PC-3 (cell line): ENCODE results near the gene FGF11. TPM values are rescaled to one million over a fixed set of nuclear protein-coding genes. Genes with fewer than 3 reads are reported as not detected.
A peak's percentile ranks its signal among the peaks of the same experiment; 100 is the strongest.

Source experiments
- ATAC-seq: fragments of 200-7000 bp; cut with Tn5 transposase; 2 replicates; pipeline ENCODE4 v1.9.1; 2020; ENCODE audit warnings: mild to moderate bottlenecking, moderate library complexity
- BruUV-seq: library from RNA; stranded (reverse); fragments of 400-500 nt; replicated peaks from 2 replicates; lab custom pipeline; 2021; lab: Mats Ljungman, UMichigan
- CTCF ChIA-PET: fragments of 300-600 bp; sonication (Branson Sonifier 250); formaldehyde crosslinking; loops from one replicate; lab custom pipeline; 2022; ENCODE audit warnings: antibody characterized with exemption; lab: Charles Lee
- POLR2A ChIA-PET: fragments of 300-600 bp; sonication (Branson Sonifier 250); formaldehyde crosslinking; loops from one replicate; lab custom pipeline; 2022; ENCODE audit warnings: antibody characterized with exemption; ENCODE audit not compliant: unreplicated experiment; lab: Charles Lee
- DNase-seq: peaks from one replicate; pipeline ENCODE4 v3.0.0-alpha.2; 2015
- H2AFZ ChIP-seq: fragments of 300-600 bp; sonication (generic); 2 replicates; pipeline ENCODE4 v1.6.0; 2016; ENCODE audit warnings: antibody characterized with exemption, low read length
- H3F3A ChIP-seq: fragments of 300-600 bp; sonication (generic); one replicate; pipeline ENCODE4 v1.6.0; 2017; ENCODE audit warnings: antibody characterized with exemption, low read length, control low read depth, mild to moderate bottlenecking; ENCODE audit not compliant: unreplicated experiment
- H3K27ac ChIP-seq: fragments of 300-600 bp; sonication (generic); 2 replicates; pipeline ENCODE4 v1.5.1; 2016; ENCODE audit warnings: mild to moderate bottlenecking, low read length
- H3K27me3 ChIP-seq: fragments of 300-600 bp; sonication (generic); 2 replicates; pipeline ENCODE4 v1.6.1; 2016; ENCODE audit warnings: low read length, mixed read lengths
- H3K36me3 ChIP-seq: fragments of 300-600 bp; sonication (generic); 2 replicates; pipeline ENCODE4 v1.6.1; 2016; ENCODE audit warnings: low read depth, mixed run types, low read length, mixed read lengths
- H3K4me1 ChIP-seq: fragments of 300-600 bp; sonication (generic); 2 replicates; pipeline ENCODE4 v1.5.1; 2016; ENCODE audit warnings: low read length; ENCODE audit not compliant: insufficient read depth
- H3K4me2 ChIP-seq: fragments of 300-600 bp; sonication (generic); 2 replicates; pipeline ENCODE4 v1.6.0; 2016; ENCODE audit warnings: low read length
- H3K4me3 ChIP-seq: fragments of 300-600 bp; sonication (generic); 2 replicates; pipeline ENCODE4 v1.5.1; 2016; ENCODE audit warnings: mild to moderate bottlenecking, low read length, mixed read lengths
- H3K79me2 ChIP-seq: fragments of 300-600 bp; sonication (generic); 2 replicates; pipeline ENCODE4 v1.6.1; 2017; ENCODE audit warnings: low read length, mixed read lengths
- H3K9ac ChIP-seq: fragments of 300-600 bp; sonication (generic); 2 replicates; pipeline ENCODE4 v1.6.0; 2016; ENCODE audit warnings: mild to moderate bottlenecking, low read length
- H3K9me2 ChIP-seq: fragments of 300-600 bp; sonication (generic); replicated peaks from 2 replicates; pipeline ENCODE4 v1.6.1; 2016; ENCODE audit warnings: mixed run types, low read length, mixed read lengths
- H3K9me3 ChIP-seq: fragments of 300-600 bp; sonication (generic); 2 replicates; pipeline ENCODE4 v1.6.1; 2016; ENCODE audit warnings: low read length, mixed read lengths
- H4K20me1 ChIP-seq: fragments of 300-600 bp; sonication (generic); 2 replicates; pipeline ENCODE4 v1.6.1; 2016; ENCODE audit warnings: low read length, mixed read lengths
- EZH2 ChIP-seq: fragments of 300-600 bp; sonication (generic); IDR thresholded peaks from one replicate; pipeline ENCODE4 v1.6.1; 2017; ENCODE audit warnings: antibody characterized with exemption, mild to moderate bottlenecking, low read length; ENCODE audit not compliant: unreplicated experiment
- EZH2phosphoT487 ChIP-seq: fragments of 300-600 bp; sonication (generic); IDR thresholded peaks from 2 replicates; pipeline ENCODE4 v1.6.1; 2018; ENCODE audit warnings: mild to moderate bottlenecking, antibody characterized with exemption, low read length, borderline replicate concordance
- intact Hi-C: fragments of 100-400 bp; cut with micrococcal nuclease; formaldehyde crosslinking; loops from 2 replicates; pipeline ENCODE4 v1.9.0; 2023
- total RNA-seq: library from RNA; depleted of rRNA; stranded (reverse); fragments of >200 nt; gene quantifications from 2 replicates; pipeline ENCODE4 v1.2.3, GENCODE V29; 2014
- TF ChIP-seq, protein P1 (sequence below): fragments of 300-600 bp; sonication (generic); conservative IDR thresholded peaks from 2 replicates; pipeline ENCODE4 v1.5.1; 2017; ENCODE audit warnings: antibody characterized with exemption, low read depth, mild to moderate bottlenecking, low read length

The FGF11 gene
- total RNA-seq, 1 experiment from 2014 or later, result 0.69 TPM

GRCh38 chr17:7460850-7461660 is 21.7 kb downstream of the FGF11 start:
- POLR2A ChIA-PET, result no interaction called here
- intact Hi-C loops, result no loop called here
- no peaks in the 10 kb centered on the region; the same call in 1 of the 2 replicates for H3K36me3 ChIP-seq

DNA sequence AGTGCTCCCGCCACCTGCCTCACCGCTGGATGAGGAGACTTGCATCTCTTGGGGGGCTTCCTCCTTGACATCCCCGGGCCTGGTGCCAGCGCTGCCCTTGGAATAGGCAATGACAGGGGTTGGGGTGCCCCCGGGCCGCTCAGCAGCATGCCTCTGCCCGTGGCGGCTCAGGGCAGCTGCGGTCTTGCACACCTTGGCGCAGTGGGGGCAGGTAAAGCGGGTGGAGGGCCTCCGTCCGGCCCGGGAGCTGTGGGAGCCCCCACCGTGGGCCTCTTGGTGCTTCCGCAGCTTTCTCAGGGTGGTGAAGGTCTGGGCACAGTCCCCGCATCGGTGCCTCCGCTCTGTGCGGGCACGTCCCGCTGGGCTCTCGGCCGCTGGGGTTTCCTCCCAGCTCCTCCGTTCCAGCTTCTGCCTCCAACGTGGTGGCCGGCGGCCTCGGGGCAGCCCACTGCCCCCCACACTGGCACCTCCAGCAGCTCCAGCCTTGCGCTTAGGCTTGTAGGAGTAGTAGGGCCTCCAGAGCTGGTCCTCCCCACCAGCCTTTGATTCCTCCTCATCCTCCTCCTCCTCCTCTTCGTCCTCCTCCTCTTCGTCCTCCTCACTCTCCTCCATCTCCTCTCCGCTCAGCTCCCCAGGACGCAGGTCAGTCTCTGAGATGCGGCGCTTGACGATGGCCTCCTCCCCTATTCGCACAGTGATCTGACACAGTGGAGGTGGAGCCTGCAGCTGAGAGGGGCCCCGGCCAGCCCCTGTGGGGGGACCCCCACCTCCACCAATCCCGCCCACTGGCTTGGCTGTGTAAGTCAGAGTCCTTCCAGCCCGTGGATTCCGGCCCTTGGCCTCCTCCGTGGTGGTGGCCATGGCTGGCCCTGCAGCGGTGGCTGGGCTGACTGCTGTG is 23.4 kb downstream of the FGF11 start:
- H4K20me1 ChIP-seq, result no peaks in the 10 kb centered on the region
- no peaks in the 10 kb centered on the region for H3K79me2 ChIP-seq
- POLR2A ChIA-PET, result no interaction called here
- H3K9me2 ChIP-seq, result no peaks in the 10 kb centered on the region
- H3K27ac ChIP-seq, result no peak overlapping the region
- no peaks in the 10 kb centered on the region for H3K27me3 ChIP-seq
- no peaks in the 10 kb centered on the region for H3F3A ChIP-seq
- CTCF ChIA-PET, result no interaction called here
- no peaks in the 10 kb centered on the region for H3K4me1 ChIP-seq
- intact Hi-C loops, result no loop called here
- no peak for TF ChIP-seq EZH2phosphoT487
- TF ChIP-seq, protein P1, sequence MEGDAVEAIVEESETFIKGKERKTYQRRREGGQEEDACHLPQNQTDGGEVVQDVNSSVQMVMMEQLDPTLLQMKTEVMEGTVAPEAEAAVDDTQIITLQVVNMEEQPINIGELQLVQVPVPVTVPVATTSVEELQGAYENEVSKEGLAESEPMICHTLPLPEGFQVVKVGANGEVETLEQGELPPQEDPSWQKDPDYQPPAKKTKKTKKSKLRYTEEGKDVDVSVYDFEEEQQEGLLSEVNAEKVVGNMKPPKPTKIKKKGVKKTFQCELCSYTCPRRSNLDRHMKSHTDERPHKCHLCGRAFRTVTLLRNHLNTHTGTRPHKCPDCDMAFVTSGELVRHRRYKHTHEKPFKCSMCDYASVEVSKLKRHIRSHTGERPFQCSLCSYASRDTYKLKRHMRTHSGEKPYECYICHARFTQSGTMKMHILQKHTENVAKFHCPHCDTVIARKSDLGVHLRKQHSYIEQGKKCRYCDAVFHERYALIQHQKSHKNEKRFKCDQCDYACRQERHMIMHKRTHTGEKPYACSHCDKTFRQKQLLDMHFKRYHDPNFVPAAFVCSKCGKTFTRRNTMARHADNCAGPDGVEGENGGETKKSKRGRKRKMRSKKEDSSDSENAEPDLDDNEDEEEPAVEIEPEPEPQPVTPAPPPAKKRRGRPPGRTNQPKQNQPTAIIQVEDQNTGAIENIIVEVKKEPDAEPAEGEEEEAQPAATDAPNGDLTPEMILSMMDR, result no peak
- no peak for TF ChIP-seq EZH2
- H3K9me3 ChIP-seq, result no peaks in the 10 kb centered on the region
- no peak overlapping the region for H3K4me2 ChIP-seq
- H3K9ac ChIP-seq, result no peak overlapping the region
- no peaks in the 10 kb centered on the region; the same call in 1 of the 2 replicates for H3K36me3 ChIP-seq
- DNase-seq (no peak), ATAC-seq (no peak)
- no peak overlapping the region for H3K4me3 ChIP-seq
- BruUV-seq, result no TSS peak
- H2AFZ ChIP-seq, result no peak overlapping the region

More at GRCh38 chr17:7460850-7461660, 21.7 kb downstream of the FGF11 start:
- Histone ChIP-seq H2AFZ (no peak overlapping the region), H3K27ac (no peak overlapping the region), H3K27me3 (no peaks in the 10 kb centered on the region), H3K4me1 (peaks cover 3% of the 10 kb centered on the region; the same call in 1 of the 2 replicates), H3K4me2 (no peak overlapping the region), H3F3A (no peaks in the 10 kb centered on the region), H3K4me3 (no peak overlapping the region), H3K9me2 (no peaks in the 10 kb centered on the region), H3K9ac (no peak overlapping the region), H3K9me3 (no peaks in the 10 kb centered on the region), H4K20me1 (no peaks in the 10 kb centered on the region), H3K79me2 (no peaks in the 10 kb centered on the region)
- DNase-seq, result no peak
- BruUV-seq, result TSS peak; percentile 9
- no peak for ATAC-seq
- CTCF ChIA-PET, result no interaction called here
- no peak for TF ChIP-seq EZH2
- no peak for TF ChIP-seq EZH2phosphoT487
- TF ChIP-seq, protein P1, result no peak
